MCF 10A (cell line): ENCODE data around the gene ANGPTL7. TPM values are rescaled to one million over a fixed set of nuclear protein-coding genes. Genes with fewer than 3 reads are reported as not detected.
A peak's percentile ranks its signal among the peaks of the same experiment; 100 is the strongest.

Experiments used
- BruUV-seq: library from RNA; stranded (reverse); fragments of 400-500 nt; replicated peaks from 2 replicates; lab custom pipeline; 2021; lab: Mats Ljungman, UMichigan
- CTCF ChIA-PET: fragments of 300-600 bp; sonication (Branson Sonifier 250); formaldehyde crosslinking; extraction: SDS; loops from one replicate; lab custom pipeline; 2021; ENCODE audit warnings: antibody characterized with exemption, inconsistent platforms; lab: Yijun Ruan, JAX
- POLR2A ChIA-PET: fragments of 300-600, 350-650 bp; sonication (Branson Sonifier 250); formaldehyde crosslinking; extraction: SDS; loops from one replicate; lab custom pipeline; 2020; ENCODE audit warnings: antibody characterized with exemption, inconsistent platforms; lab: Yijun Ruan, JAX
- DNase-seq: peaks from one replicate; pipeline ENCODE4 v3.0.0-alpha.2; 2018; ENCODE audit not compliant: unreplicated experiment
- H3K27ac Mint-ChIP-seq: one replicate; pipeline ENCODE4 v1.8.0; 2022; ENCODE audit warnings: mild to moderate bottlenecking, low read depth, mixed read lengths; ENCODE audit not compliant: unreplicated experiment
- H3K27me3 Mint-ChIP-seq: one replicate; pipeline ENCODE4 v1.8.0; 2022; ENCODE audit warnings: mixed read lengths; ENCODE audit not compliant: insufficient read depth, unreplicated experiment
- H3K36me3 Mint-ChIP-seq: one replicate; pipeline ENCODE4 v1.8.0; 2022; ENCODE audit warnings: mild to moderate bottlenecking, moderate library complexity, mixed read lengths; ENCODE audit not compliant: insufficient read depth, unreplicated experiment
- H3K4me1 Mint-ChIP-seq: one replicate; pipeline ENCODE4 v1.8.0; 2022; ENCODE audit warnings: mixed read lengths; ENCODE audit not compliant: insufficient read depth, unreplicated experiment
- H3K4me3 Mint-ChIP-seq: one replicate; pipeline ENCODE4 v1.8.0; 2022; ENCODE audit warnings: mild to moderate bottlenecking, moderate library complexity, mixed read lengths; ENCODE audit not compliant: unreplicated experiment
- H3K9me3 Mint-ChIP-seq: one replicate; pipeline ENCODE4 v1.8.0; 2022; ENCODE audit warnings: mixed read lengths; ENCODE audit not compliant: unreplicated experiment
- CTCF ChIP-seq: fragments of 200-600 bp; IDR thresholded peaks from one replicate; pipeline ENCODE4 v1.8.0; 2022; ENCODE audit warnings: antibody characterized with exemption, mild to moderate bottlenecking; ENCODE audit not compliant: unreplicated experiment
- intact Hi-C: fragments of 100-400 bp; cut with micrococcal nuclease; formaldehyde crosslinking; loops from 2 replicates; pipeline ENCODE4 v1.14.1; 2022
- total RNA-seq: library from RNA; stranded (reverse); gene quantifications from 2 replicates; pipeline ENCODE4 v1.2.3, GENCODE V29; 2022

The ANGPTL7 gene
- total RNA-seq, 1 experiment from 2014 or later, result not detected

- intact Hi-C loops, result no loop called here
- H3K27me3 Mint-ChIP-seq, result no peaks in the 10 kb centered on the region
- H3K9me3 Mint-ChIP-seq, result no peaks in the 10 kb centered on the region
- H3K4me1 Mint-ChIP-seq, result no peaks in the 10 kb centered on the region
- H3K27ac Mint-ChIP-seq, result no peak overlapping the region
- no peak overlapping the region for H3K4me3 Mint-ChIP-seq
- ChIA-PET POLR2A (interaction anchor here (0.8 kb wide), 1 partner anchor 52 kb away, joined by 3 read pairs; no protein-coding TSS in a partner anchor), CTCF (interaction anchor here (0.6 to 0.9 kb wide), 3 partner anchors 12 to 97 kb away, joined by 3 read pairs; no protein-coding TSS in a partner anchor)
- H3K36me3 Mint-ChIP-seq, result peaks cover 63% of the 10 kb centered on the region
- no peak for DNase-seq
- TF ChIP-seq CTCF, result no peak
- no TSS peak for BruUV-seq
Observed at GRCh38 chr1:11198851-11199594, 9.9 kb downstream of the ANGPTL7 start.

GRCh38 chr1:11204396-11205190 is 15.4 kb downstream of the ANGPTL7 start:
- CTCF ChIA-PET, result interaction anchor here (0.7 kb wide), 2 partner anchors 10 to 438 kb away, joined by 3 to 5 read pairs; no protein-coding TSS in a partner anchor
- intact Hi-C loops, result no loop called here
- no peak for DNase-seq
- TF ChIP-seq CTCF, result no peak
- Mint-ChIP-seq H3K4me1 (no peaks in the 10 kb centered on the region), H3K36me3 (peaks cover 66% of the 10 kb centered on the region), H3K9me3 (no peaks in the 10 kb centered on the region), H3K4me3 (no peak overlapping the region), H3K27me3 (no peaks in the 10 kb centered on the region), H3K27ac (no peak overlapping the region)
- no TSS peak for BruUV-seq
- POLR2A ChIA-PET, result interaction anchor here (0.5 to 0.9 kb wide), 3 partner anchors 25 to 180 kb away, joined by 3 to 5 read pairs (median 3); partner anchors contain the start of gene MTOR

- POLR2A ChIA-PET, result interaction anchor here (0.7 to 1.4 kb wide), 6 partner anchors 8 to 109 kb away, joined by 3 to 6 read pairs (median 4); partner anchors contain the start of gene EXOSC10
- no peak for TF ChIP-seq CTCF
- H3K27me3 Mint-ChIP-seq, result no peaks in the 10 kb centered on the region
- H3K36me3 Mint-ChIP-seq, result peaks cover 74% of the 10 kb centered on the region
- intact Hi-C loops, result no loop called here
- DNase-seq, result no peak
- no TSS peak for BruUV-seq
- H3K4me3 Mint-ChIP-seq, result no peak overlapping the region
- no peaks in the 10 kb centered on the region for H3K4me1 Mint-ChIP-seq
- no peaks in the 10 kb centered on the region for H3K9me3 Mint-ChIP-seq
- H3K27ac Mint-ChIP-seq, result peak overlapping the region; percentile 69
- CTCF ChIA-PET, result interaction anchor here (0.6 kb wide), 2 partner anchors 38 to 156 kb away, joined by 3 read pairs; no protein-coding TSS in a partner anchor
Observed at GRCh38 chr1:11207898-11208611, 18.9 kb downstream of the ANGPTL7 start.
